HEK293 (cell line): ENCODE results near the gene SPDYC.
A peak's percentile ranks its signal among the peaks of the same experiment; 100 is the strongest.

ENCODE experiments used
- CTCF ChIP-seq: fragments of 450-650 bp; formaldehyde crosslinking; IDR thresholded peaks from 2 replicates; pipeline ENCODE4 v1.5.1; 2016; ENCODE audit warnings: missing biosample characterization, missing genetic modification characterization
- KLF10 ChIP-seq: fragments of 450-650 bp; IDR thresholded peaks from 2 replicates; pipeline ENCODE4 v1.5.1; 2018; ENCODE audit warnings: missing biosample characterization, mild to moderate bottlenecking, missing genetic modification characterization
- OVOL3 ChIP-seq: fragments of 450-650 bp; formaldehyde crosslinking; IDR thresholded peaks from 2 replicates; pipeline ENCODE4 v1.5.1; 2016; ENCODE audit warnings: missing biosample characterization, missing genetic modification characterization
- SP7 ChIP-seq: fragments of 450-650 bp; formaldehyde crosslinking; IDR thresholded peaks from 2 replicates; pipeline ENCODE4 v1.5.1; 2016; ENCODE audit warnings: missing biosample characterization, missing genetic modification characterization
- ZBTB48 ChIP-seq: fragments of 450-650 bp; formaldehyde crosslinking; IDR thresholded peaks from 2 replicates; pipeline ENCODE4 v1.5.1; 2016; ENCODE audit warnings: missing biosample characterization, missing genetic modification characterization
- ZBTB7A ChIP-seq: fragments of 450-650 bp; formaldehyde crosslinking; IDR thresholded peaks from 2 replicates; pipeline ENCODE4 v1.5.1; 2016; ENCODE audit warnings: low read depth, missing biosample characterization, missing genetic modification characterization
- ZEB2 ChIP-seq: fragments of 450-650 bp; formaldehyde crosslinking; IDR thresholded peaks from 2 replicates; pipeline ENCODE4 v1.5.1; 2016; ENCODE audit warnings: missing biosample characterization, missing genetic modification characterization
- ZNF10 ChIP-seq: fragments of 450-650 bp; formaldehyde crosslinking; IDR thresholded peaks from 2 replicates; pipeline ENCODE4 v1.5.1; 2017; ENCODE audit warnings: missing biosample characterization, missing genetic modification characterization
- ZNF112 ChIP-seq: fragments of 450-650 bp; formaldehyde crosslinking; IDR thresholded peaks from 2 replicates; pipeline ENCODE4 v1.5.0; 2017; ENCODE audit warnings: missing biosample characterization, missing genetic modification characterization
- ZNF114 ChIP-seq: fragments of 450-650 bp; formaldehyde crosslinking; IDR thresholded peaks from 2 replicates; pipeline ENCODE4 v1.5.0; 2017; ENCODE audit warnings: missing biosample characterization, missing genetic modification characterization
- ZNF138 ChIP-seq: fragments of 450-650 bp; formaldehyde crosslinking; IDR thresholded peaks from 2 replicates; pipeline ENCODE4 v1.5.1; 2016; ENCODE audit warnings: missing biosample characterization, missing genetic modification characterization, borderline replicate concordance
- ZNF140 ChIP-seq: fragments of 450-650 bp; formaldehyde crosslinking; IDR thresholded peaks from 2 replicates; pipeline ENCODE4 v1.5.1; 2016; ENCODE audit warnings: missing biosample characterization, missing genetic modification characterization
- ZNF148 ChIP-seq: fragments of 450-650 bp; formaldehyde crosslinking; IDR thresholded peaks from 2 replicates; pipeline ENCODE4 v1.5.0; 2017; ENCODE audit warnings: missing biosample characterization, missing genetic modification characterization, borderline replicate concordance
- ZNF157 ChIP-seq: fragments of 450-650 bp; formaldehyde crosslinking; IDR thresholded peaks from 2 replicates; pipeline ENCODE4 v1.5.1; 2016; ENCODE audit warnings: missing biosample characterization, missing genetic modification characterization
- ZNF16 ChIP-seq: fragments of 450-650 bp; formaldehyde crosslinking; IDR thresholded peaks from 2 replicates; pipeline ENCODE4 v1.5.1; 2016; ENCODE audit warnings: low read depth, missing biosample characterization, missing genetic modification characterization
- ZNF19 ChIP-seq: fragments of 450-650 bp; formaldehyde crosslinking; IDR thresholded peaks from 2 replicates; pipeline ENCODE4; 2016; ENCODE audit warnings: missing biosample characterization, missing genetic modification characterization, low read depth
- ZNF202 ChIP-seq: fragments of 450-650 bp; formaldehyde crosslinking; IDR thresholded peaks from 2 replicates; pipeline ENCODE4 v1.5.1; 2016; ENCODE audit warnings: missing biosample characterization, missing genetic modification characterization, borderline replicate concordance
- ZNF223 ChIP-seq: fragments of 450-650 bp; formaldehyde crosslinking; IDR thresholded peaks from 2 replicates; pipeline ENCODE4 v1.5.1; 2016; ENCODE audit warnings: missing biosample characterization, missing genetic modification characterization
- ZNF23 ChIP-seq: fragments of 450-650 bp; formaldehyde crosslinking; IDR thresholded peaks from 2 replicates; pipeline ENCODE4 v1.5.1; 2016; ENCODE audit warnings: missing biosample characterization, missing genetic modification characterization, borderline replicate concordance
- ZNF302 ChIP-seq: fragments of 450-650 bp; formaldehyde crosslinking; IDR thresholded peaks from 2 replicates; pipeline ENCODE4 v1.5.1; 2016; ENCODE audit warnings: missing biosample characterization, missing genetic modification characterization, low read depth
- ZNF366 ChIP-seq: fragments of 450-650 bp; formaldehyde crosslinking; conservative IDR thresholded peaks from 2 replicates; pipeline ENCODE4 v1.5.1; 2016; ENCODE audit warnings: missing biosample characterization, missing genetic modification characterization
- ZNF37A ChIP-seq: fragments of 450-650 bp; IDR thresholded peaks from 2 replicates; pipeline ENCODE4 v1.5.1; 2018; ENCODE audit warnings: missing biosample characterization, missing genetic modification characterization
- ZNF398 ChIP-seq: fragments of 450-650 bp; formaldehyde crosslinking; IDR thresholded peaks from 2 replicates; pipeline ENCODE4 v1.5.1; 2017; ENCODE audit warnings: missing biosample characterization, missing genetic modification characterization
- ZNF404 ChIP-seq: fragments of 450-650 bp; formaldehyde crosslinking; IDR thresholded peaks from 2 replicates; pipeline ENCODE4 v1.5.1; 2017; ENCODE audit warnings: missing biosample characterization, missing genetic modification characterization
- ZNF423 ChIP-seq: fragments of 450-650 bp; formaldehyde crosslinking; IDR thresholded peaks from 2 replicates; pipeline ENCODE4 v1.5.1; 2016; ENCODE audit warnings: missing biosample characterization, missing genetic modification characterization
- ZNF518A ChIP-seq: fragments of 450-650 bp; formaldehyde crosslinking; conservative IDR thresholded peaks from 2 replicates; pipeline ENCODE4 v1.5.1; 2016; ENCODE audit warnings: low read depth, missing biosample characterization, missing genetic modification characterization
- ZNF548 ChIP-seq: fragments of 450-650 bp; formaldehyde crosslinking; IDR thresholded peaks from 2 replicates; pipeline ENCODE4 v1.5.1; 2016; ENCODE audit warnings: missing biosample characterization, missing genetic modification characterization
- ZNF660 ChIP-seq: fragments of 450-650 bp; IDR thresholded peaks from 2 replicates; pipeline ENCODE4 v1.5.1; 2018; ENCODE audit warnings: missing biosample characterization, mild to moderate bottlenecking, missing genetic modification characterization
- ZNF701 ChIP-seq: fragments of 450-650 bp; formaldehyde crosslinking; IDR thresholded peaks from 2 replicates; pipeline ENCODE4 v1.5.1; 2016; ENCODE audit warnings: missing biosample characterization, missing genetic modification characterization
- ZNF707 ChIP-seq: fragments of 450-650 bp; formaldehyde crosslinking; IDR thresholded peaks from 2 replicates; pipeline ENCODE4 v1.5.1; 2016; ENCODE audit warnings: missing biosample characterization, missing genetic modification characterization
- ZNF792 ChIP-seq: fragments of 450-650 bp; formaldehyde crosslinking; IDR thresholded peaks from 2 replicates; pipeline ENCODE4 v1.5.1; 2016; ENCODE audit warnings: missing biosample characterization, missing genetic modification characterization

Gene SPDYC

GRCh38 chr11:65150509-65151299, 19.3 kb upstream of the SPDYC start (continued):
- TF ChIP-seq ZNF10 = 0 out of 2 replicates have a peak, but pooled peaks have one; percentile 19
- no peak for TF ChIP-seq ZNF23 (tag by site-specific recombination)
- no peak for TF ChIP-seq ZNF701 (tag by site-specific recombination)
- no peak for TF ChIP-seq CTCF (tag by site-specific recombination)
- TF ChIP-seq ZNF202 (tag by site-specific recombination) = no peak
- TF ChIP-seq ZNF114 (tag by site-specific recombination) = no peak
- peak; percentile 99 for TF ChIP-seq ZBTB48 (tag by site-specific recombination)
- no peak for TF ChIP-seq OVOL3 (tag by site-specific recombination)
- no peak for TF ChIP-seq ZNF140
- no peak for TF ChIP-seq ZNF138
- no peak for TF ChIP-seq ZNF37A (tag by site-specific recombination)
- no peak for TF ChIP-seq ZNF398 (tag by site-specific recombination)
- no peak for TF ChIP-seq ZNF792 (tag by site-specific recombination)
- TF ChIP-seq ZNF660 (tag by site-specific recombination) = peak; percentile 56; the same call in 1 of the 2 replicates
- TF ChIP-seq ZNF707 (tag by site-specific recombination) = no peak
- no peak for TF ChIP-seq ZNF19 (tag by site-specific recombination)
- no peak for TF ChIP-seq ZNF112
- TF ChIP-seq ZNF423 (tag by site-specific recombination) = no peak
- no peak for TF ChIP-seq ZNF404 (tag by site-specific recombination)
- no peak for TF ChIP-seq ZNF16 (tag by site-specific recombination)
- TF ChIP-seq ZNF366 (tag by site-specific recombination) = peak; percentile 57
- peak; percentile 38; the same call in 1 of the 2 replicates for TF ChIP-seq ZEB2
- TF ChIP-seq ZBTB7A (tag by site-specific recombination) = no peak
- TF ChIP-seq KLF10 = no peak
- no peak for TF ChIP-seq ZNF157
- peak; percentile 50; the same call in 1 of the 2 replicates for TF ChIP-seq SP7
- TF ChIP-seq ZNF148 (tag by site-specific recombination) = no peak
- TF ChIP-seq ZNF302 = no peak
- TF ChIP-seq ZNF518A (tag by site-specific recombination) = no peak
- TF ChIP-seq ZNF548 (tag by site-specific recombination) = no peak
- no peak for TF ChIP-seq ZNF223 (tag by site-specific recombination)
